Smooth muscle cell (in vitro differentiated cells): ENCODE data around the gene PPARA. TPM values are rescaled to one million over a fixed set of nuclear protein-coding genes. Genes with fewer than 3 reads are reported as not detected.

Experiments used
- DNase-seq: peaks from one replicate; lab custom pipeline; 2025; ENCODE audit not compliant: unreplicated experiment; lab: John Stamatoyannopoulos, UW
- H2AFZ ChIP-seq: fragments of 200-600 bp; sonication (generic); 2 replicates; pipeline ENCODE4 v1.6.0; 2016; ENCODE audit warnings: antibody characterized with exemption, low read depth, mild to moderate bottlenecking
- H3F3A ChIP-seq: fragments of 200-600 bp; sonication (generic); 2 replicates; pipeline ENCODE4 v1.6.0; 2017; ENCODE audit warnings: antibody characterized with exemption, low read depth
- H3K27ac ChIP-seq: fragments of 200-600 bp; sonication (generic); 2 replicates; pipeline ENCODE4 v1.5.1; 2016; ENCODE audit warnings: low read depth, mild to moderate bottlenecking
- H3K27me3 ChIP-seq: fragments of 200-600 bp; sonication (generic); 2 replicates; pipeline ENCODE4 v1.6.1; 2016; ENCODE audit warnings: low read depth, mild to moderate bottlenecking
- H3K36me3 ChIP-seq: fragments of 200-600 bp; sonication (generic); 2 replicates; pipeline ENCODE4 v1.5.1; 2016; ENCODE audit warnings: low read depth
- H3K4me1 ChIP-seq: fragments of 200-600 bp; sonication (generic); 2 replicates; pipeline ENCODE4 v1.5.1; 2016; ENCODE audit warnings: low read depth
- H3K4me2 ChIP-seq: fragments of 200-600 bp; sonication (generic); 2 replicates; pipeline ENCODE4 v1.6.0; 2016; ENCODE audit warnings: mild to moderate bottlenecking
- H3K4me3 ChIP-seq: fragments of 200-600 bp; sonication (generic); 2 replicates; pipeline ENCODE4 v1.5.1; 2016; ENCODE audit warnings: mild to moderate bottlenecking
- H3K79me2 ChIP-seq: fragments of 200-600 bp; sonication (generic); 2 replicates; pipeline ENCODE4 v1.6.0; 2016; ENCODE audit warnings: low read depth, mild to moderate bottlenecking
- H3K9ac ChIP-seq: fragments of 200-600 bp; sonication (generic); 2 replicates; pipeline ENCODE4 v1.6.0; 2016; ENCODE audit warnings: low read depth
- H3K9me3 ChIP-seq: fragments of 200-600 bp; sonication (generic); replicated peaks from 2 replicates; pipeline ENCODE4 v1.5.1; 2016; ENCODE audit warnings: low read depth
- H4K20me1 ChIP-seq: fragments of 200-600 bp; sonication (generic); 2 replicates; pipeline ENCODE4 v1.6.0; 2016; ENCODE audit warnings: low read depth
- CTCF ChIP-seq: fragments of 200-600 bp; sonication (generic); IDR thresholded peaks from 2 replicates; pipeline ENCODE4 v1.5.1; 2017; ENCODE audit warnings: borderline replicate concordance, mild to moderate bottlenecking, antibody characterized with exemption; ENCODE audit not compliant: insufficient read depth, poor library complexity, severe bottlenecking
- WGBS: methylation state at CpG from one replicate; pipeline ENCODE4 v1.1.7; 2016; ENCODE audit warnings: low lambda C conversion rate; 5-methylcytosine and 5-hydroxymethylcytosine counted together
- polyA plus RNA-seq: library from polyadenylated mRNA; unstranded; fragments of >200 nt; fragmentation: Nextera tagmentation; extraction: Ambion mirVana; gene quantifications from 2 replicates; pipeline ENCODE4 v1.2.1, GENCODE V29; 2016
- total RNA-seq: library from RNA; depleted of rRNA; stranded (reverse); fragments of >200 nt; gene quantifications from 2 replicates; pipeline ENCODE4 v1.2.3, GENCODE V29; 2014

The PPARA gene
- total and polyA plus RNA-seq, 2 experiments from 2014 or later: 9.2 to 18.0 TPM

GRCh38 chr22:46275455-46276122 lies 125.3 kb downstream of the PPARA start:
- no peak overlapping the region for H3K9ac ChIP-seq
- no peak overlapping the region for H3K4me2 ChIP-seq
- no peaks in the 10 kb centered on the region for H3K79me2 ChIP-seq
- H3K27ac ChIP-seq: no peak overlapping the region
- H3K36me3 ChIP-seq: peaks cover 13% of the 10 kb centered on the region
- no peaks in the 10 kb centered on the region for H3K4me1 ChIP-seq
- H3K9me3 ChIP-seq: no peaks in the 10 kb centered on the region
- 84% methylated on average over 3 of the region's 3 CpGs for WGBS
- no peaks in the 10 kb centered on the region for H4K20me1 ChIP-seq
- DNase-seq: no peak
- H2AFZ ChIP-seq: no peak overlapping the region
- no peak overlapping the region for H3K4me3 ChIP-seq
- H3F3A ChIP-seq: no peaks in the 10 kb centered on the region
- TF ChIP-seq CTCF: no peak
- no peaks in the 10 kb centered on the region for H3K27me3 ChIP-seq

- no peak for TF ChIP-seq CTCF
- WGBS: 99% methylated on average over 7 of the region's 7 CpGs
- H3K36me3 ChIP-seq: peaks cover 13% of the 10 kb centered on the region
Observed at GRCh38 chr22:46276563-46276962, 126.2 kb downstream of the PPARA start.

GRCh38 chr22:46278656-46279645 lies 128.6 kb downstream of the PPARA start:
- Histone ChIP-seq H3K9me3 (no peaks in the 10 kb centered on the region), H3F3A (no peaks in the 10 kb centered on the region), H3K4me1 (no peaks in the 10 kb centered on the region), H3K4me3 (no peak overlapping the region), H3K79me2 (no peaks in the 10 kb centered on the region), H3K9ac (no peak overlapping the region), H2AFZ (no peak overlapping the region), H4K20me1 (no peaks in the 10 kb centered on the region), H3K36me3 (peaks cover 13% of the 10 kb centered on the region), H3K27me3 (no peaks in the 10 kb centered on the region), H3K27ac (no peak overlapping the region), H3K4me2 (no peak overlapping the region)
- WGBS: 99% methylated on average over 22 of the region's 22 CpGs
- no peak for TF ChIP-seq CTCF
- DNase-seq: no peak

More at GRCh38 chr22:46276563-46276962, 126.2 kb downstream of the PPARA start:
- H3K27me3 ChIP-seq: no peaks in the 10 kb centered on the region
- H3K9me3 ChIP-seq: no peaks in the 10 kb centered on the region
- H3K27ac ChIP-seq: no peak overlapping the region
- no peak overlapping the region for H3K9ac ChIP-seq
- no peaks in the 10 kb centered on the region for H3F3A ChIP-seq
- H4K20me1 ChIP-seq: no peaks in the 10 kb centered on the region
- no peak overlapping the region for H2AFZ ChIP-seq
- no peak for DNase-seq
- H3K4me3 ChIP-seq: no peak overlapping the region
- H3K79me2 ChIP-seq: no peaks in the 10 kb centered on the region
- H3K4me2 ChIP-seq: no peak overlapping the region
- no peaks in the 10 kb centered on the region for H3K4me1 ChIP-seq
